NCI-H1092 treated with DMSO at 0.1 percent for 48 hours (cell line): Measurements from ENCODE around the gene TOX3.

Experiments
- DNase-seq: peaks from one replicate; lab custom pipeline; 2025; lab: John Stamatoyannopoulos, UW

Gene TOX3

DNA sequence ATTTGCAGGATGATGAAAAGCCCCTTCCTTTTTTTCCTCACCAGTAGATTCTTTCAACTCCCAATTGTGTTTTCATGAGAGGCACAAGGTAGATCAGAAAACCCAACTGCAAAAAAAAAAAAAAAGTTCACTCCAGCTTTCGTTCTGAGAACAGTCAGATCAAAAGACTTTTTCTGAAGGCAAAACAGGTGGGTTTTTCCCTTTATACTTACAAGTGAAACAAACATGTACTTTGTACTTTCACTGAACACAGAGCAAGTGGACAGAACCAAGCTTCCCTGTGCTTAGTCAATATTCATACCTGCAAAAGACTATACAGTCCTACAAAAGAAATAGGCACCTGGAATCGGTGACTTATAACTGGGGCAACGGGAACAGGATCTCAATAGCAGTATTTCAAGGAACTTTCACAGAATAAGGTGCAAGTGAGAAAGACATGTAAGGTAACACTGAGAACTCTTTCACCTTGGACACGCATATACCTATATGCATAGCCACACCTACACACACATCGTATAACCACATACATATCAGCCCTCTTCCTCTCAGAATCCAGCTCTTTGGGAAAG, 54.1 kb downstream of the TOX3 start:
- DNase-seq: no peak

DNA sequence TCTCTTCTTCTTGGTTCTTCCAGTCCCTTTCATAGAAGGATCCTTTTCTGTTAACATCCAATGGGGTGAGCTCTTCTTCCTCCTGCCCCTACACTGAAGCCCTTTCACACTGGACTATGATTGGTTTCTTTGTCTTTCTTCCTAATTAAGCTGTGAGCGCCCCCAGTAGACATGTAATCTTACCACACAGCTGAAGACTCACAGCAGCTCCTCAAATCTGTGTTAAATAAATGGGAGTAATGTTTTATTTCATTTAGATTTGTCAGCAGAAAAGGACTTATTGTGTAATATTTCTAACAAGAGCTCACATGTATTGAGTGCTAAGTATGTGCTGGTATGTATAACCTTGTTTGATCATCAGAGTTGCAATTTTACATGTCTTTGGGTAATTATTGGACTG, 55.7 kb downstream of the TOX3 start:
- DNase-seq: no peak

DNA sequence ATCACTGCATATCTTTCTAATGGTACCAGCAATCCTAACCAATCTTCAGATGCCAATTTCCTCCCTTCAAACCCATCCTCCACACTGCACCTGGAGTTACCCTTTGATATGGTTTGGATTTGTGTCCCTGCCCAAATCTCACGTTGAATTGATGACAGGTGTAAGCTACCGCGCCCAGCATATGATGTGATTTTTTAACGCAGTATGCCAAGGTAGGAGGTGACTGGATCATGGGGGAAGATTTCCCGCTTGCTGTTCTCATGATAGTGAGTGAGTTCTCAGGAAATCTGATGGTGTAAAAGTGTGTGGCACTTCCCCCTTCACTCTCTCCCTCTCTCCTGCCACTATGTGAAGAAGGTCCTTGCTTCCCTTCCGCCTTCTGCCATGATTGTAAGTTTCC, 57.0 kb downstream of the TOX3 start:
- DNase-seq: no peak

DNA sequence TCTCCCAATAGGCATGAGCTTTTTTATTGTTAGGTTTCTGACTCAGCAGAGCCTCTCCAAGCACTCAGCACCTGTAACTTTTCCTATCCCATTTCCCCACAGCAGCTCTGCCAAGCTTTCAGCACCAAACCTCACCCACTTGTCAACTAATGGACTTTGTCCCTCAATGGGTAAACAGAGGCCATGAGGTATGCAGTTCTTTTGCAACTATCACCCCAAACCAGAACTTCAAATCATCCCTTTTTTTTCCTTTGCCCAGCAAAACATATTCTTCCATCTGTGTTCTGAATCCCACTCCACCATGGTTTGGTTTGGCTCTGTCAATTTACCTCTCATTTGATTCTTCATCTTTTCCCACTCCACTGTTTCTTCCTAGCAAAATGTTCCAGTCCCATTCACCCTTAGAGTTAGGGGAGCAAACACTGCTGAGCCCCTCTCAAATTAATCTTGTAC, 58.1 kb downstream of the TOX3 start:
- DNase-seq: no peak

DNA sequence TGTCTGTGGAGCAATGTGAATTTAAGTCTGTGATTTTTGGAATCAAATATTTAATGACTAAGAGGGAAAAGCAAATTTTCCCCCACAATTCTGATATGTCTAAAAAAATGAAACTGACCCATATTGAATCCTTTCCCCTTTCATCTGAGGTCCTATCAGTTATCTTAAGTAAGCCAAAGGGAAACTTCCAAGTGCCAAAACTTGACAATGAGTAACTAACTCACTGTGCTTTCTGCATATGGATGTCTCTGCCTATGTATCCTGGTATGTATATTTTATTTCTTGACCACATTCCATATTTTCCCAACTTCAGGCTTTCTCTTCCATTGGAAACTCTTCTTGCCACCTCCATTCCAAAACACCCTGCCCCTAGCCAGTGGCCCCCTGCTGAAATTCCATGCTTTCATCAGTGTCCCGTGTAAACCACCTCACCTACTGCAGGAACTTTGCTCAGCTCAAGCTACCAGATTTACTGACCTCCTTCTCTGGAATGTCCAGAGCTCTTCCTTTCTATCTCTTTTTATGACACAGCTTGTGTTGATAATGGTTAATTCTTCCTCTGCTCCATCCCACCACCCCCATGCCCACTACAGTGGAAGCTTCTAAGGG, 59.0 kb downstream of the TOX3 start:
- DNase-seq: no peak

DNA sequence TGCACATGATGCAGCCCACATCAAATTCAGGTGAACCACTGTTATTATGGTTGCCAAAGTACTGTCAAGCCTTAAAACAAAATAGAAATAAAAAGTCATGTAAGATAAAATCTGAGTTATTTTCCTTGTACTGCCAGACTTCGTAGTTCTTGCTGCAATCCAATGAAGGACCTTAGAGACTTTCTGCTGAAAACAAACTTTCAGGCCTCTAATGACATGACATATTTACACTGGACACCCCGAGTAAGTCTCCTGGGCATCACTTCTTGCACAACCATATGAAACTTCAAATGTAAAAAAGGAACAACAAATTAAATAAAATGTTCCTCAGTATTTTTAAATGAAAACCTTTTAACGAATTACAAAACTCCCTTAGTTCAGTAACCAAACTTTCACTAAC, 66.7 kb downstream of the TOX3 start:
- no peak for DNase-seq

DNA sequence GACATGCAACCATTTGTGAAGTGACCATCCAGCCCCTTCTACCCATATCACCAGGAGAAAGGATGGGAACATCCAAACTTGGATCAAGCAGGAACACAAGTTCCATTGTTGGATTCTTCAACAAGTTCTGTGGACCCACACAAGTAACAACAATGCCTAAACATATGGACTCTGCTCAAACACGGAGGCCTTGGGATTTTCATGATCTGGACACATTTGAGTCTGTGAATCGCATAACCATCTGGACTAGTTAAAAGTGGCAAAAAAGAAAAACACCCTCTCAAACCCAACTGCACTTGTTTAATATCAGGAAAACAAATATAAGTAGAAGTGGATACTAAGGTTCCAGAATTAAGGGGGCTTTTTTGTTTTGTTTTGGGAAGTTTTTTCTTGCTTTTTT, 70.8 kb downstream of the TOX3 start:
- DNase-seq: no peak

DNA sequence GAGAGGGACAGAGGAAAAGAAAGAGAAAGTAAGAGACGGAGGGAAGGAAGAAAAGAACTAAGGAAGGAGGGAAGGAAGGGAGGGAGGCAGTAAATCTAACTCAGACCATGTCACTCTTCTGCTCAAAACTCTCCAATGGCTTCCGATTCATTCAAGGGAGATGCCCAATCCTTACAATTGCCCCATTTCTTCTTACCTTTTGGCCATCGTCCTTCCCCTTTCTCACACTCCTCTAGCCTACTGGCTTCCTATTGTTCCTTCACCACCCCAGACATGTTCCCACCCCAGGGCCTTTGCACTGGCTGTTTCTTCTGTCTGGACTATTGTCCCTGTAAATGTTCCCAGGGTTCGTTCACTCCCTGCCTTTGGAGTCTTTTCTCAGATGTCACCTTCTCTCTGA, 72.3 kb downstream of the TOX3 start:
- no peak for DNase-seq

DNA sequence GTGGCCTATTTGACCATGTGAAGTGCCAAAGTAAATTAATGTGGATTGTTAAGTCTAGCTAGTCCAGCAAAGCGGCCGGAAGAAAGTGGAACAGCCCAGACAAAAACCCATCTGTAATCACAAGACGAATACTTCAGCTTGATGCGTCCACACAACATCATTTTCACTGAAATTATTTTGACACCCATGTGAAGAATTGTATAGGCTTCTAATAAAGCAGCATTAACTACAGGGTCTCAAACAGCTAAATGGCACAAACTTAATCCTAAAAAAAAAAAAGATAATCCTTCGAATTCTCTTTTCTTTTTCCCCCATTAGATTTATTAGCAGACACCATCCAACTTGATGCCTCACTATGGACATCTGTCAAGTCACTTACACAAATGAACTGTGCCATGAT, 73.8 kb downstream of the TOX3 start:
- no peak for DNase-seq

DNA sequence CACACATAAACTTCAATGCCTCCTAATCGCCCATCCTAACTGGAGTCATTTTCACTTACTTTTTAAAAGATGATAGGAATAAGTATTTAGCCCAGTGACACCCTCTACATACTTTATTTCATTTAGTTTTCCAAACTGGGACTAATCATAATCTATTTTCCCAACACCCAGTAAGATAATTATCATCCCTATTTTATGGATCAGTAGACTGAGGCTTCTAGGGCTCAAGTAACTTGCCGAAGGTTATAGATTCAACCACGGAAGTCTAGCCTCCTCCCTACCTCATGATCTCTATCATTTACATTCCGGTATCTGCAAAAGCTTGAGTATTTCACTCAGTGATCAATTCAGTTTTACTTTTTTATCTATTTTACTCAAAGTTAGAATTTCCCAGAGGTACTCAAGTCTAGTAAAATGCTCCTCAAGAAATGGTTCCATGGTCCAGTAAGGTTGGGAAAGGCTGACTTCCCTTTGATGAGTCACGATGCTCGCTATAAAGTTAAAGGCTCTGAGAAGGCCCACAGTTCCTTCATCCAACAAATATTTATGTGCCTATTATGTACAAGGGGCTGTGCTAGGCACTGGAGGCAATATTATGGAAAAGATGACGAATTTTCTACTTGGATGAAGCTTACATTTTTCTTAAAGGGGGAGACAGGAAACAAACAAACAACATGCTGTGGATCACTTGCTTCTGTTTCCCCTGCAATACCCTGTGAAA, 75.1 kb downstream of the TOX3 start:
- DNase-seq: no peak

DNA sequence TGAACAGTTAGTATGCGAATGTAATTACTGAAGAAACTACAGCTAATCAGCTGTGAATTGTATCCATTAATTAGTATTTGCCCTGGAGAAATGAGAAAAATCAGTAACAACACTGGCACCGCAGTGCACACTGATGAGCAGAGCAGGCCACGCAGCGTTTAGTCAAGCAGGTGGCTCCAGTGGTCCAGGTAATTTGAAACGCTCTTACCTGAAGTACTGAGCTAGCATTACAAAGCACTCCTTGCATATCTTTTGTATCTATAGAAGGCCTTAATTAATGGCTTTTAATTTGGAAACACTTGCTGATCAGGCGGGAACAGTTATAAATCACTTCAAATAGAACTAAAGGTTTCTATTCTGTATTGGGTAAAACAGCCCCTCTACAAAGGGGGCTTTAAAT, 76.4 kb downstream of the TOX3 start:
- DNase-seq: peak; percentile 57

DNA sequence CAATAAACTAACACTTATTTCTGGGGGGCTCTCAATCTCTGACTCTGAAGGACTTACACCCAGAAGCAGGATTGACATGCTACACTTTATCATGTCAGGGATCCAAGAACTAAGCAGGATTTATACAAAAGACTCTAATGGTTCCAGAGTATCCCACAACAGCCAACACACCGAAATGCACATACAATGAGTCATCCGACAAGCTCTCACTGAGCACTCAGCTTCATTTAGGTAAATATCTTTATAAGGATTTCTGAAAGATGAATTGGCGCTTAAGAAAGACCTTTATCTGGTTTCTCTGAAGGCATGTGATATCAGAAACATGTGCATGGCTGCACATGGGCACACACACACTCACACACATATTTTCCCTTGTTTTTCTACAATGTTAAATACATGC, 77.2 kb downstream of the TOX3 start:
- no peak for DNase-seq

DNA sequence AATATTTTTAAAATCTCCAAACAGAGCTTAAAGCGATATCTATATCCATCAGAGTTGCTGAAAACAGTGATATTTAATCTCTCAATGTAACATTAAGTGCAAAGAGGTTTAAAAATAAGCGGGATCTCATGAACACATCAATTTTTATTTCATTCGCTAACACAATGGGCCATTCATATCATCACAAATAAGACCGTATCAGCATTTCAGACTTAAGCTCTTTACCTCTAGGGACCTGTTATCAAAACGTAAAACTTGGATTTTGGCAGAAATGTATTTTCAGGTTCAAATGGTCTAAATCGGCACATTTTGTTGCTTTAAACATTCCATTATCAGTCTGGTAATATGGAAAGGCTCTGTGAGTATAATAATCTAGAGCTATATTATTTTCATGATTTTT, 77.9 kb downstream of the TOX3 start:
- DNase-seq: no peak

DNA sequence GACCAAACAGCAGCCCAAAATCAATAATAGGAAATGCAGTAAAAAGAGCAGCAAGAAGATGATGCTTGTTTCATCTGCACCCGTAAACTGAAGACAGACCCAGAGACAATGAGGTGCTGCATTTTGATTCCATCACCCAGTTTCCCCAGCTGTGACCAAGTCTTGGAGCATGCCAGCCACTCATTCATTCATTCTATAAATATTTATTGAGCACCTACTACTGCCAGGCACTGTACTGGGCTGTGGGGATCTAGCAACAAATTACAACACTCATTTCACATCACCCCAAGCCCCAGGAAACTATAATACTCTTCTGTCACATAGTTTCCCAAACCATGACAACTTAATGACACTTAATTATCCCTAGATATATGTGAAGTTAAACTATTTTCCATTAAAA, 79.2 kb downstream of the TOX3 start:
- no peak for DNase-seq

DNA sequence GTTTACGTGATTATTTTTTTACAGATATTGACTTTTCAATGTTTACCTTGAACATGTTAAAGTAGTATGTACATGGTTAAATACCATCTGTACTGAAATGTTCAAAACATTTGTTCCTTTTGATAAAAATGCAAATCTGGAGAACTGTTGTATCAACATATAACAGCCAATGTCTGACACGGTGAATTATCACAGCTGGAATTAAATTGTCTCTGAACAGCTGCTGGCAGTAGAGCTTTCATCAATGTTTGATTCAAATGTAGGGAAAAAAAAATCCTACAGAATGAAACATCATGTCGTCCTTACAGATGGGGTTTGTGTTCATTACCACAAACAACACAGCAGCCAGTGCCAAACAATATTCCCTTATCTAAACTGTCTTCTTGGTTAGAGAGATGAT, 79.9 kb downstream of the TOX3 start:
- DNase-seq: no peak

DNA sequence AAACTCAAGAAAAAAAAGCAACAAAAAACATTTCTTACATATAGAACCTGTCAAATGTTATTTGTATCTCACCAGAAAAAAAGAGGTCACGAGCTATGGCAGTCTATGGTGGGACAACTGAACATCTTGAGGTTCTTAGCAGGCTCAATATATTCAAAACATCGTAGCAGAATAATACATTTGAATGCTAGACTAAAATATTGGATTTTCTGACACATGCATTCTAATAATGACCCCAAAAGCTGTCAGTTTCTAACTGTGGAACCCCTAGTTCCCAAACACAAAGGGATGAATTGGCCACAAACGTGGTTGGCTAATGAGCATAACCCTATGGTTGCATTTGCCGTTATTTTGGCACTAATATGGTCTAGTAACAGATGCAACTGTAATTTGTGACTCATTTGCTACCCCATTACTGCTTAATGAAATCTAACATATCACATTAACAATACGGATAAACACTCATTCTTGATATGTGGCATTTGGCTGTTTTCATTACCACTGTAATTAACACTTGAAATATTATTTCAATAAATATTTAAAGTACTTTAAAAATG, 81.2 kb downstream of the TOX3 start:
- peak; percentile 10 for DNase-seq

DNA sequence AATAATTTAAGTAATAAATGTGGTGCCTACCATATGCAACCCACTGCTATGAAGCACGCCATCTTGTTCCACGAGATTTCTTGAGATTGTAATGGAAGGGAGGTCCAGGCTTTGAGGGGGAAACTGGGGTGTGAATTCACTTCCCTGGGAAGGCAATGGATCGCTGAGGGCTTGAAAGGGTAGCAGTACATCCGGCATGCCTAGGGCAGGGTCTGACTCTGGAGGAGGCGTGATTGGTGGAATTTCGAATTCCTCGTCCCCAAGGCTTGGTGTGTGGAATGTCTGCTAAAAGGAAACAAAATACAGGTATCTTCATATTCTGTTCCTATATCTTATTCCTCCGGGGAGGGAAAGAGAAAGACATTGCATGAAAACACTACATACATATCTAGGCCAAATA, 83.0 kb downstream of the TOX3 start:
- no peak for DNase-seq

DNA sequence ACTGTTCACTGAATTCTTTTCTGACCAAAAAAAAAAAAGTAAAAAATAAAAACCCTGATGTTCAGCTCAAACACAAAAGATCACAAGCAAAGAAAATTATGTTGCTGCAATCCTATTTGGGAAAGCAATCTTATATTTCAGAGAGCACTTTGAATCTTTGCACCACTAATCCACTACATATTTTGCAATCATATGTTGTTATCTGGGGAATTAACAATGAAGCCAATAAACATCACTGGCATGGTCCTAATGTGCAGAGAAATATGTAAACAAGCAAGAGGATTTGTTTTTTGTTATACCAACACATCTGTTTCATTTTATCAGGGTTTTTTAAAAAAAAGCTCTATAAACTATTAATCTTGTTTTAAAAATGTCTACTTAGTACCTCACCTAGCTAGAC, 84.1 kb downstream of the TOX3 start:
- DNase-seq: no peak

DNA sequence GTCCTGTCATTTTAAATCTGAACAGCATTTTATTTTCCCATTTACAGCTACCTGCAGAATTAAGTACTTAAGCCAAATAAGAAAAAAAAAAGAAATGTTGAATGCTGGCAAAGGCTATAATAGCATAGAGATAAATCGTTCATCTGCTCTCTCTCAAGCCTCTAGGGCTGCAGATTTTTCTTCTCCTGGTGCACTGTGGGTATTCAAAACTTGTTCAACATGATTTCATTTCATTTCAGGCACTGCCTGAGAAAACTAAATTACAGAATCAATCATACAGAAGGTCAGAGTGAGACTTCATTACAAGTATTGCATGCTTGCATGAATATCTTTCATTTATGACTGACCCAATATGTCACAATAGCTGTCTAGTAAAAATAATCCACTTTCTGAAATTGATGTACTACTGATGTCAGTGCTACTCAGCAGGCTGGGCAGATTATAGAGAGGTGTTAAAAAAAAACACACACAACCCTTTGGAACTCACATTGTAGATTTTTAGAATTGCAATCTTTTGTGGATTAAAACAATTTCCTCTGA, 86.2 kb downstream of the TOX3 start:
- DNase-seq: no peak

DNA sequence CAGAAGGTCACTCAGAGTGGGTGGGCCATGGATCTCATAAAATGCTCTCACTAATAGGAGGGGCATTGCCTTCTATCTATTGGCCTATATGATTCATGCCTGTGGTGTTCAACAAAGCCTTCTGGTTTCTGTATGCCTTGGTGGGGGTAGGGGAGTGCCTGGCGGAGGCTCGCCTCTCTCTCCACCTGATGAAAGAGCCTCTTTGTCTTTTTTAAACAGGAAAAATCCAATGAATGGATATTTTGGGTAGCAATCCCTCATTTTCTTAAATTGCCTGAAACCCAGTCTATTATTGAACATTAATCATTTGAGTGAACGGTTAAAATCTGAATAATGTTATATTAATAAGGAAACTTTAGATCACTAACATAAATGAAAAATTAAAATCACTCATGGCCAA, 90.6 kb downstream of the TOX3 start:
- no peak for DNase-seq

DNA sequence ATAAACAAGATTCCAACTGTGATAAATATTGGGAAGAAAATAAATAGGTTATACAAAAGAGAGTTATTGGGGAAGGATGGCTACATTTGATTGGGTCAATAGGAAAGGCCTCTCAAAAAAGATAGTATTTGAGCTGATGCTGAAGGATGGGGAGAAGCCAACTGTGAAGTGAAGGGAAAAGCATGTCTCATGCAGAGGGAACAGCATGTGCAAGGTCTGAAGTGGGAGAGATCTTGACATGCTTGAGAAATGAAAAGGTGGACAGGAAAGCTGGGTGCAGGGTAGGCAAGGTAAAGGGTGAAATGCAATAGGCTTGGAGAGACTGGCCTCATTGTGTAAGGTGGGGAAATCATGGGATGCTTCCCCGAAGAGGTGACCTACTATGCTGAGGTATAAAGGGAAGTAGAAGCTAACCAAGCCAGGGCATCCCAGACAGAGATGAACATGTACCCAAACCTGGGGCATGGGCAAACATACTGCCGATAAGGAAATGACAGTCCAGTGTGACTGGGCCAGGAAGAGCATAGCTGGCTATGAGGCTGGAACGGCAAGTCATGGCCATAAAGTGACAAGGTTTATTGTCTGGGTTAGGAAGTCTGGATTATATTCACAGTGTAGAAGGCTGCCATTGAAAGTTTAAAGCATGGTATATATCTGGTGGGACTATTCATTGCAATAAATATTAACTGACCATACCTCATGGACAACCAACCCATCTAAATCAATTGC, 91.2 kb downstream of the TOX3 start:
- no peak for DNase-seq

DNA sequence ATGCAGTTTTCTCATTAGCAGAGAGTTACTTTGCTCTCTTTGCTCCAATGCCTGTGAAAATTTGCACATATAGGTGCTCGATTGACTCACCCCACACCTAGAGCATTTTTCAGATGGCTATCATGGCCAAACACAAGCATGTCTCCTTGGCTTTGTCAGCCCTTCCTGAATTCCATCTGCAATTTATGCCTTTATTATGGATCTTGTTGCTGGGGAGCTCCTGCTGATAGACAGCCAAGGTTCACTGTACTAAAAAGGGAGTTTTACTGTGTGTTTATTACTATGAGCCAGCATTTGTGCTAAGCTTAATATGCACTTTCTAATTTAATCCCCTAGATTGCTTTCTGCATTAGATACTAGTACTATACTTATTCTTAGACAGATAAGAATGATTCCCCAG, 93.3 kb downstream of the TOX3 start:
- no peak for DNase-seq
